UCSD-AML1 (cell line): Measurements from ENCODE around the gene TMEM114.

Experiments used
- DNase-seq: peaks from one replicate; lab custom pipeline; 2025; ENCODE audit not compliant: unreplicated experiment; lab: John Stamatoyannopoulos, UW

TMEM114 gene

GRCh38 chr16:8611886-8612600 is 21.7 kb upstream of the TMEM114 start:
- DNase-seq: no peak

- no peak for DNase-seq
These were observed 20.8 kb upstream of the TMEM114 start for GRCh38 chr16:8611122-8611521.

DNA sequence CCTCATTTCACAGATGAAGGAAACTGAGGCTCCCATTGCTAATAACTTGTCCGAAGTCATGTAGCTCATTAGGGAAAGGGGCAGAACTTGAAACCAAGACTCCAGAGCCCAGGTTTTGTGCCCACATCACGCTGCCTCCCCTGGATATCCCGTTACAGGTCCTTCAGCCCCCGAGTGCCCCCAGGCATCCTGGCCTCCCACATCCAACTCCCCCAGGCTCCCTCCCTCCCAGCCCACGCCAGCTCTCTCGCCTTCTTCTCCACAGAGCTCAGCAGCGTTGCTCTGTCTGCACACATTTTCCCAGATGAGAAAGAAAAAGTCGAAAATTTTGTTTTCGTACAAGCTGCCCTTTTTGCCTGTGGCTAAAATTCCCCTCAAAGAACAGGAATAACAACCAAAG is 16.9 kb upstream of the TMEM114 start:
- no peak for DNase-seq

- no peak for DNase-seq
These were observed 15.2 kb upstream of the TMEM114 start for GRCh38 chr16:8605554-8605953.

DNA sequence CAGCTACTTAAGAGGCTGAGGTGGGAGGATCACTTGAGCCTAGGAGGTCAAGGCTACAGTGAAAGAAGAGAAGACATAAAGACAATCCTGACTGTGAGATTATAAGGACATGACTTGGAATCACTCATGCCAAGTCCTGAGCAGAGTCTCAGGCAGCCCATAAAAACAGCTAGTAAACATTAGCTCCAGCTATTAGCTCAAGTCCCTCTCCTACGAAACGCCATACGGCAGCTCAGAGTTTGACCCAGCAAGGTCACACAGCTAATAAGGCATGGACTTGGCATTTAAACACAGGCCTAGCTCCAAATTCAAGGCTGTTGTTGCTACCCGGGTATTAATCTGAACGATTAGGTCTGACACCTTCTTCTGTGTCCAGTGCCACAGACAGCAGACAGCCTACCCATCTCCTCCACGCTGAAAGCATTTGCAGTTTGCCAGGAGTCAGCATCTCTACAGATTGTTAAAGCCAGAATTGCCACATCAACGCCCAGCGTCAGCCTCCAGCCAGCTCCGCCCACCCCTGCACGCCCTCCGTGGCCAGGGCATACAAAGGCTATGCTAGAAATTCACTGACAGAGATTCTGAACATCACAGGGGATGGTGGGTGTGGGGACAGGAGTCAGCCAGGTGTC is 9.9 kb upstream of the TMEM114 start:
- DNase-seq: no peak

GRCh38 chr16:8596581-8596980 is 6.3 kb upstream of the TMEM114 start:
- DNase-seq: no peak

DNA sequence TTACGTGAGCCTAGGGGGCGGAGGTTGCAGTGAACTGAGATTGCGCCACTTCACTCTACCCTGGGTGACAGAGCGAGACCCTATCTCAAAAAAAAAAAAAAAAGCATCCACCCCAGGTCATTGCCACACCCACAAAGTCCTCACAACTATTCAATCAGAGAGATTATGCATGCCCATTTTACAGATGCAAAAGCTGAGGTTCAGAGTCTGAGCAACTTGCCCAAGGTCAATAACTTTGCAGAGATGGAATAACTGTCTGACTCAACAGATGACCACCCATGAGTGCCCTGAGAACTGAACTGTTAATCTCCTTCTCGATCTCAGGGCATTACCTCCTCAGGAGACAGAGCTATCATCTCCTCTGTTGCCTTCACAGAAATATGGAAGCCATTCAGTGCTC is 5.5 kb upstream of the TMEM114 start:
- DNase-seq: no peak

DNA sequence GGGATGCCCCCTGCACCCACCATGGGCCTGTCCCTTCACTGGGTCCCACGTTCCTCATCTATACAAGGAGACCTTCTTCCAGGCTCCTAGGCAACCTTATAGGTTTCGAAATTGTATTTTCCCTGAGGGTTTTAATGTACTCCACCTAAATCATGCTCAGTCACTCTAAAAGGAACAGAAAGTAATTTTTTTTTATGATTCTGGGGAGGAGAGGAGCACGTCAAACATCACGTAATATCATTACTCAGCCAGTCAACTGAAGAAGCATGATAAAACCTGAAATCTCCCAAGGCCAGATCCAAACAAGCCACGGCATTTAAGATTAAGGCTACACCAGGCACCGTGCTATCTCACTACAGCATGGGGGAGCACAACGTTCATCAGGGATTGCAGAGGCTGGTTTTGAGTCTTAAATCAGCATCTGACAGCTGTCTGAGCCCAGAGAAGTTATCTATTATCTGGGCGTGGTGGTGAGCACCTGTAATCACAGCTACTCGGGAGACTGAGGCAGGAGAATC is 3.9 kb upstream of the TMEM114 start:
- DNase-seq: no peak

DNA sequence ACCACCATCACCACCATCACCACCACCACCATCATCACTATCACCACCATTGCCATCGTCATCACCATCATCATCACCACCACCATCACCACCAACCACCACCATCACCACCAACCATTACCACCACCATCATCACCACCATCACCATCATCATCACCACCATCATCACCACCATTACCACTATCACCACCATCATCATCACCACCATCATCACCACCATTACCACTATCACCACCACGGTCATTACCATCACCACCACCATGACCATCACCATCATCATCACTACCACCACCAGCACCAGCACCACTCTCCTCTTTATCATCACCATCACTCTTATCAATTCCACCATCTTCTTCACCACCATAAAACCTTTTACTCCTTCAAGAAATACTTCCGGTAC is 1.1 kb upstream of the TMEM114 start:
- DNase-seq: no peak

DNA sequence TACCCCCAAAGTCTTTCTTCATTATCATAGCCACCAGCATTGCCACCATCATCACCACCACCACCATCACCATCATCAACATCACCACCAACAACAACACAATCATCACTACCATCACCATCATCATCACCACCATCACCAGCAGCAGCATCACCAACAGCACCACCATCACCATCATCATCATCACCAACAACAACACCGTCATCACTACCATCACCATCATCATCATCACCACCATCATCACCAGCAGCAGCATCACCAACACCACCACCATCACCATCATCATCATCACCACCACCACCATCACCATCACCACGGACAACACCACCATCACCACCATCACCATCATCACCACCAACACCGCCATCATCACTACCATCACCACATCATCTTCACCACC is 500 bp upstream of the TMEM114 start:
- no peak for DNase-seq

- no peak for DNase-seq
These were observed 1.0 kb downstream of the TMEM114 start for GRCh38 chr16:8589057-8589899.

DNA sequence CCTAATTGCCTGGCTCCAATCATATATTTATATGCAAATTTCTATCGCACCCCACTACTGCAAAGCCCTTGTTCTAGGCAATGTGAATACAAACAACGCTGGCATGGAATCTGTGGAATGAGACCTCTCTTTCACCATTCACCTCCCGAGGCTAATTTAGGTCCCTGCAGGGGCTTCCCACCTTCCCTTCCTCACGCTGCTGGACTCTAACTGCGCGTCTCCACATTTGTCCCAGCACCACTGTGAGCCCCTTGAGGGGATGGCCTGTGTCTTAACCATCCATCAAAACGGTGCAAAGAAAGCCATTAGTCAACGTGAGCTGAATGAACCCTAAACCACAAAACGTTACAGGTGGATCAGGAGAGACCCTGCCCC is 1.6 kb downstream of the TMEM114 start:
- DNase-seq: no peak

- DNase-seq: no peak
These were observed 3.2 kb downstream of the TMEM114 start for GRCh38 chr16:8587065-8587464.

GRCh38 chr16:8585857-8586256 is 4.5 kb downstream of the TMEM114 start:
- DNase-seq: no peak

- DNase-seq: no peak
These were observed 5.3 kb downstream of the TMEM114 start for GRCh38 chr16:8585041-8585440.

DNA sequence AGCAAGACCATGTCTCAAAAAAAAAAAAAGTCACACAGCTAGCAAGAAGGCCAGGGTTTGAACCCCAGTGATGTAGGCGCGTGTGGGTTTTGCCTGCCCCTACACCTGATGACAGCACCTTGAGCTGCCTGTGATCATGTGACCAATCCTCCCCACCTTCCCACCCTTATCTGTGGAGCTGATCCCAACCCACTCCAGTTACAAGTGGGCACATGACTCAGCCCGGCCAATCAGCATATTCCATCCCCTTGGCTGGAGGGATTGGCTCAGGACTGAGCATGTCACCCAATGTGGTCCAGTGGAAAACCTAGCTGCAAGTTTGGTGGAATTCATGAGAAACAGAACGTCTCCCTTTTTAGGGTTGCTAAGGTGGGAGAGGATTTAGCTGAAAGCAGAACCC is 6.6 kb downstream of the TMEM114 start:
- DNase-seq: no peak

GRCh38 chr16:8583199-8583598 is 7.1 kb downstream of the TMEM114 start:
- no peak for DNase-seq

DNA sequence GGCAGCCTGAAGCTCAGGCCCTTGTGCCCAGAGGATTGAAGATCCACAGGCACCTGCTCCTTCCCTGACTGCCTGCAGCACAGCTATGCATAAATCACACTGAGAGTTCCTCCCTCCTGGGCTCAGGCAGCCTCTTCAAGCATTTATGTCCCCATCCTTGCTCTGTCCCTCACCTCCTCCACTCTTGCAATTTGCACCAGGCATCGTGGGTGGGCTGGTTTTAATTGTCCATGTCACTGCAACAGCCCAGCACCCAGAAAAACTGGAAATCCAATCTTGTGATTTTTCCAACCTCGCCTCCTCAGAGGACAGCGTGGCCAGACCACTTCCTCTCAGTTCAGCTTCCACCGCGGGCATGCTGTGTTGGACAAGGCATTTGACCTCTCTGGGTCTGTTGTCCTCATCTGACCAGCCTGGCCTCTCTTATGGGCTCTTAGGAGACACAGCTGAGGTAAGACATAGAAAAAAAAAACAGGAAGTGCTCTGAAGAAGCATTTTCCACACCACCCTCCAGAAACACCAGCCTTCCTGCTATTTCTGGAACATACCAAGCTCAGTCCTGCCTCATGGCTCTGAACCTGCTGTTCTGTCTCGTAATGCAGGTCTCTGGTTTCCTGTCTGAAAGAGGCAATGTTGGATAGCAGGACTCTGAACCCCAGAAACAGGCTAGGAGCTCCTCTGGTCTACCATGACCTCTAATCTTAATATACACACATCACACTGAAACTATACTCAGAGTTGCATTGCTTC is 8.3 kb downstream of the TMEM114 start:
- DNase-seq: peak; percentile 22

DNA sequence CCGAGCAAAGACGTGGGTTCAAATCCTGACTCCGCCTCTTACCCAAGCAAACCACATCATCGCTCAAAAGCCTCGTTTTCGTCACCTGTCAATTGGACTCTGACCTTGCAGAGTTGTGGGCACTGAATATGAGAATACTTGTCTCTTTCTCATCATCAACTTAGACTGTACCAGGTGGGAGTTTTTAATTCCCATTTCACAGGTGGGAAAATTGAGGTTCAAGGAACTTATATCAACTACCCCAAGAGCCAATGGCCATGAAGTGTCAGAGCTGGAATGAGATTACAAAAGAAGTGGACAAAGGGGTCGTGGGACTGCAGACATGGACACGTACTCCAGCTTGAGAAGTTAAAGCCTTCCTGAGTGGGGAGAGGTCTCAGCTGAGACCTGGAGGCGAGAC is 10.8 kb downstream of the TMEM114 start:
- DNase-seq: no peak

DNA sequence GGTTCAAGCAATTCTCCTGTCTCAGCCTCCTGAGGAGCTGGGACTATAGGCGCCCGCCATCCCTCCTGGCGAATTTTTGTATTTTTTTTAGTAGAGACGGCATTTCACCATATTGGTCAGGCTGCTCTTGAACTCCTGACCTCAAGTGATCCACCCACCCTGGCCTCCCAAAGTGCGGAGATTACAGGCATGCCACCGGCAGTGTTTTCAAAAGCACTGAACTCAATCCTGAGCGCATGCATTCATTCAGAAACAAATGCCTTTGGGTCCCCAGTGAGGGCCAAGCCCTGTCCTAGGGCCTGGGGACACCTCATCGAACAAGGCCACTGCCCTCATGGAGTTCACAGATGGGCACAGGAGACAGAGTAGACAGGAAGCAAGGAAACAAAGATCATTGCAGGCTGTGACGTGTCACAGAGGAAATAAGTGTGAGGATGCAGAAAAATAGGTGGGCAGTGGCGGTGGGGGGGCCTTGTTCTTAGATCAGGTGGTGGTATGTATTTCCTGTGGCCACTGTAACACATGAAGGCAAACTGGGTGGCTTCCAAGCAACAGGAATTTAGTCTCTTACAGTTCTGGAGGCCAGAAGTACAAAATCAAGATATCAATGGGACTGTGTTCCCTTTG is 12.5 kb downstream of the TMEM114 start:
- no peak for DNase-seq
